Neural cell (in vitro differentiated cells): ENCODE results near the gene CUX1.

Experiments
- CTCF ChIP-seq: fragments of 450-650 bp; IDR thresholded peaks from 2 replicates; pipeline ENCODE4 v1.5.1; 2014; ENCODE audit warnings: antibody characterized with exemption, mild to moderate bottlenecking, moderate library complexity; ENCODE audit not compliant: poor library complexity, severe bottlenecking
- SMC3 ChIP-seq: fragments of 450-650 bp; conservative IDR thresholded peaks from 2 replicates; pipeline ENCODE4 v1.6.1; 2014; ENCODE audit warnings: antibody characterized with exemption, mild to moderate bottlenecking, moderate library complexity; ENCODE audit not compliant: poor library complexity

GRCh38 chr7:102313997-102314780, 496.8 kb downstream of the CUX1 start:
- no peak for TF ChIP-seq CTCF
- TF ChIP-seq SMC3: no peak
